ENCODE results near the gene NAPA.

Gene NAPA

GRCh38 chr19:47514869-47515588 is at the start of gene NAPA:
Gene NAPA (minus strand): TSS chr19:47515063. CDS start chr19:47514940, 123 bp downstream.
- DNase-seq (ENCODE audit: low read depth in 1 of 2, low spot score in 1 of 2) = peak; percentile 100

- DNase-seq (ENCODE audit: low read depth in 1 of 2, low spot score in 1 of 2) = no peak
These were observed 49.2 kb upstream of the NAPA start for GRCh38 chr19:47564081-47564480.

- DNase-seq (ENCODE audit: low read depth in 1 of 2, low spot score in 1 of 2) = no peak
These were observed 46.7 kb upstream of the NAPA start for GRCh38 chr19:47561440-47562057.

- no peak for DNase-seq (ENCODE audit: low read depth in 1 of 2, low spot score in 1 of 2)
These were observed 46.1 kb upstream of the NAPA start for GRCh38 chr19:47560999-47561398.

GRCh38 chr19:47550129-47550528 is 35.3 kb upstream of the NAPA start:
- no peak for DNase-seq (ENCODE audit: low read depth in 1 of 2, low spot score in 1 of 2)

GRCh38 chr19:47549261-47549862 is 34.5 kb upstream of the NAPA start:
- DNase-seq (ENCODE audit: low read depth in 1 of 2, low spot score in 1 of 2) = no peak

GRCh38 chr19:47547199-47547598 is 32.3 kb upstream of the NAPA start:
- no peak for DNase-seq (ENCODE audit: low read depth in 1 of 2, low spot score in 1 of 2)

GRCh38 chr19:47545061-47545948 is 30.4 kb upstream of the NAPA start:
- no peak for DNase-seq (ENCODE audit: low read depth in 1 of 2, low spot score in 1 of 2)

- DNase-seq (ENCODE audit: low read depth in 1 of 2, low spot score in 1 of 2) = no peak
These were observed 29.6 kb upstream of the NAPA start for GRCh38 chr19:47544476-47544875.

- no peak for DNase-seq (ENCODE audit: low read depth in 1 of 2, low spot score in 1 of 2)
These were observed 29.2 kb upstream of the NAPA start for GRCh38 chr19:47544075-47544474.

GRCh38 chr19:47542030-47542475 is 27.2 kb upstream of the NAPA start:
- no peak for DNase-seq (ENCODE audit: low read depth in 1 of 2, low spot score in 1 of 2)

- DNase-seq (ENCODE audit: low read depth in 1 of 2, low spot score in 1 of 2) = no peak
These were observed 26.7 kb upstream of the NAPA start for GRCh38 chr19:47541518-47541917.

- no peak for DNase-seq (ENCODE audit: low read depth in 1 of 2, low spot score in 1 of 2)
These were observed 25.9 kb upstream of the NAPA start for GRCh38 chr19:47540748-47541147.

GRCh38 chr19:47539747-47540311 is 25.0 kb upstream of the NAPA start:
- no peak for DNase-seq (ENCODE audit: low read depth in 1 of 2, low spot score in 1 of 2)

- no peak for DNase-seq (ENCODE audit: low read depth in 1 of 2, low spot score in 1 of 2)
These were observed 23.9 kb upstream of the NAPA start for GRCh38 chr19:47538812-47539211.

- DNase-seq (ENCODE audit: low read depth in 1 of 2, low spot score in 1 of 2) = no peak
These were observed 22.6 kb upstream of the NAPA start for GRCh38 chr19:47537493-47537892.

GRCh38 chr19:47534628-47535027 is 19.8 kb upstream of the NAPA start:
- no peak for DNase-seq (ENCODE audit: low read depth in 1 of 2, low spot score in 1 of 2)

GRCh38 chr19:47531640-47532387 is 17.0 kb upstream of the NAPA start:
- no peak for DNase-seq (ENCODE audit: low read depth in 1 of 2, low spot score in 1 of 2)

GRCh38 chr19:47529018-47529742 is 14.3 kb upstream of the NAPA start:
- DNase-seq (ENCODE audit: low read depth in 1 of 2, low spot score in 1 of 2) = no peak

GRCh38 chr19:47526798-47527197 is 11.9 kb upstream of the NAPA start:
- no peak for DNase-seq (ENCODE audit: low read depth in 1 of 2, low spot score in 1 of 2)
